ENCODE data around the gene OR2AT4. TPM values are rescaled to one million over a fixed set of nuclear protein-coding genes. Genes with fewer than 3 reads are reported as not detected.

The OR2AT4 gene
- total and polyA plus RNA-seq, 2 donors (not counting 3 experiments of a cell fraction or from before 2014, with no cell fraction given), result not detected

DNA sequence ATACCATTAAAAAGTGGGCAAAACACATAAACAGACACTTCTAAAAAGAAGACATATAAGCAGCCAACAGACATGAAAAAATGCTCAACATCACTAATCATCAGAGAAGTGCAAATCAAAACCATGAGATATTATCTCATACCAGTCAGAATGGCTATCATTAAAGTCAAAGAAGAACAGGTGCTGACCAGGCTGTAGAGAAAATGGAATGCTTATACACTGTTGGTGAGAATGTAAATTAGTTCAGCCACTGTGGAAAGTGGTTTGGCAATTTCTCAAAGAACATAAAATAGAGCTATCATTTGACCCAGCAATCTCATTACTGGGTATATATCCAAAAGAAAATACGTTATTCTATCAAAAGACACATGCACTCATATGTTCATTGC, 13.5 kb downstream of the OR2AT4 start:
- CTCF ChIA-PET, result interaction anchor here (0.9 kb wide), 1 partner anchor 20 kb away, joined by 3 read pairs; no protein-coding TSS in a partner anchor

More for the DNA sequence above, 13.5 kb downstream of the OR2AT4 start:
- intact Hi-C loops (cut with micrococcal nuclease), result no loop called here
- no peak for DNase-seq (ENCODE audit: low read depth, low spot score)
- BruUV-seq (replicated peaks), result no TSS peak
- Histone ChIP-seq H4K20me1 (replicated peaks; ENCODE audit: control insufficient read depth, extremely low read depth, insufficient read depth, low read length) (no peaks in the 10 kb centered on the region), H3K36me3 (ENCODE audit: control insufficient read depth in 2 of 2, extremely low read depth in 1 of 2, insufficient read depth in 2 of 2, low read length in 2 of 2) (no peaks in the 10 kb centered on the region), H3K27me3 (ENCODE audit: control insufficient read depth in 2 of 2, insufficient read depth in 2 of 2, low read length in 2 of 2) (peaks cover 6 to 20% of the 10 kb centered on the region in 2 experiments), H3K9me3 (replicated peaks; ENCODE audit: control insufficient read depth, insufficient read depth, low read length) (no peaks in the 10 kb centered on the region), H3K4me3 (replicated peaks in 1 of 3; ENCODE audit: insufficient read depth in 1 of 3, low read depth in 1 of 3, low read length in 3 of 3) (no peak overlapping the region), H3K4me1 (ENCODE audit: control insufficient read depth, extremely low read depth, insufficient read depth, low read length) (no peaks in the 10 kb centered on the region), H3K27ac (ENCODE audit: insufficient read depth, low read depth, low read length) (no peak overlapping the region), H2AFZ (ENCODE audit: low read depth, low read length) (no peak overlapping the region), H3K9ac (replicated peaks; ENCODE audit: extremely low read depth, insufficient read depth, low read length) (no peak overlapping the region), H3K4me2 (ENCODE audit: insufficient read depth, low read length) (no peak overlapping the region), H3K9me1 (replicated peaks; ENCODE audit: control insufficient read depth, extremely low read depth, insufficient read depth, low read length) (no peaks in the 10 kb centered on the region), H3K79me2 (ENCODE audit: control insufficient read depth, insufficient read depth, low read length) (no peaks in the 10 kb centered on the region)
- dilution Hi-C loops (cut with MboI; ENCODE audit: extremely low pct_ligation_motif_present, low sequenced_read_pairs), result no loop called here
- FAIRE-seq, result no peak
- POLR2A ChIA-PET, result no interaction called here
- TF ChIP-seq, protein P1, sequence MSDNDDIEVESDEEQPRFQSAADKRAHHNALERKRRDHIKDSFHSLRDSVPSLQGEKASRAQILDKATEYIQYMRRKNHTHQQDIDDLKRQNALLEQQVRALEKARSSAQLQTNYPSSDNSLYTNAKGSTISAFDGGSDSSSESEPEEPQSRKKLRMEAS (IDR thresholded peaks at IDR 0.05; ENCODE audit: insufficient read depth, insufficient read length), result no peak
- TF ChIP-seq GATA2 (IDR thresholded peaks at IDR 0.05; ENCODE audit: insufficient read depth, insufficient read length, low read depth, low read length), result no peak
- TF ChIP-seq, protein P2, sequence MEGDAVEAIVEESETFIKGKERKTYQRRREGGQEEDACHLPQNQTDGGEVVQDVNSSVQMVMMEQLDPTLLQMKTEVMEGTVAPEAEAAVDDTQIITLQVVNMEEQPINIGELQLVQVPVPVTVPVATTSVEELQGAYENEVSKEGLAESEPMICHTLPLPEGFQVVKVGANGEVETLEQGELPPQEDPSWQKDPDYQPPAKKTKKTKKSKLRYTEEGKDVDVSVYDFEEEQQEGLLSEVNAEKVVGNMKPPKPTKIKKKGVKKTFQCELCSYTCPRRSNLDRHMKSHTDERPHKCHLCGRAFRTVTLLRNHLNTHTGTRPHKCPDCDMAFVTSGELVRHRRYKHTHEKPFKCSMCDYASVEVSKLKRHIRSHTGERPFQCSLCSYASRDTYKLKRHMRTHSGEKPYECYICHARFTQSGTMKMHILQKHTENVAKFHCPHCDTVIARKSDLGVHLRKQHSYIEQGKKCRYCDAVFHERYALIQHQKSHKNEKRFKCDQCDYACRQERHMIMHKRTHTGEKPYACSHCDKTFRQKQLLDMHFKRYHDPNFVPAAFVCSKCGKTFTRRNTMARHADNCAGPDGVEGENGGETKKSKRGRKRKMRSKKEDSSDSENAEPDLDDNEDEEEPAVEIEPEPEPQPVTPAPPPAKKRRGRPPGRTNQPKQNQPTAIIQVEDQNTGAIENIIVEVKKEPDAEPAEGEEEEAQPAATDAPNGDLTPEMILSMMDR (IDR thresholded peaks at IDR 0.05; ENCODE audit: extremely low read depth in 1 of 2, insufficient read depth in 1 of 2, low read depth in 1 of 2, low read length in 2 of 2), result no peak
- no peak for TF ChIP-seq POLR2AphosphoS5 (IDR thresholded peaks at IDR 0.05; ENCODE audit: insufficient read depth, low read depth, low read length)
- no peak for TF ChIP-seq POLR2A (IDR thresholded peaks at IDR 0.05; ENCODE audit: low read depth, low read length)
- no peak for TF ChIP-seq MYC (IDR thresholded peaks at IDR 0.05; ENCODE audit: low read depth, low read length)
- TF ChIP-seq EZH2 (IDR thresholded peaks at IDR 0.05; ENCODE audit: borderline replicate concordance, low read depth, low read length, severe bottlenecking), result no peak
- TF ChIP-seq JUN (IDR thresholded peaks at IDR 0.05; ENCODE audit: borderline replicate concordance, insufficient read depth, insufficient read length, low read depth), result no peak
- no peak for TF ChIP-seq FOS (IDR thresholded peaks at IDR 0.05; ENCODE audit: borderline replicate concordance, insufficient read depth, low read length)
